Endodermal cell (in vitro differentiated cells): ENCODE data around the gene PHC2. TPM values are rescaled to one million over a fixed set of nuclear protein-coding genes. Genes with fewer than 3 reads are reported as not detected.

Source experiments
- DNase-seq: peaks from one replicate; pipeline ENCODE4 v3.0.0-alpha.2; 2017
- H3K27ac ChIP-seq: 2 replicates; pipeline ENCODE4 v1.5.1; 2013; ENCODE audit warnings: mild to moderate bottlenecking, low read depth, low read length, moderate library complexity
- H3K27me3 ChIP-seq: 2 replicates; pipeline ENCODE4 v1.6.1; 2013; ENCODE audit warnings: mild to moderate bottlenecking, low read length, moderate library complexity; ENCODE audit not compliant: insufficient read depth, control insufficient read depth, poor library complexity, severe bottlenecking
- H3K36me3 ChIP-seq: 2 replicates; pipeline ENCODE4 v1.7.0; 2013; ENCODE audit warnings: mild to moderate bottlenecking, low read length, moderate library complexity; ENCODE audit not compliant: control insufficient read depth, insufficient read depth
- H3K4me1 ChIP-seq: one replicate; pipeline ENCODE4 v1.7.0; 2013; ENCODE audit warnings: low read length; ENCODE audit not compliant: control insufficient read depth, insufficient read depth
- H3K4me3 ChIP-seq: 2 replicates; pipeline ENCODE4 v1.5.1; 2013; ENCODE audit warnings: mild to moderate bottlenecking, low read length, moderate library complexity
- H3K9ac ChIP-seq: 2 replicates; pipeline ENCODE4 v1.6.1; 2013; ENCODE audit warnings: mild to moderate bottlenecking, low read length, moderate library complexity; ENCODE audit not compliant: poor library complexity, severe bottlenecking; ENCODE audit errors: extremely low read depth
- H3K9me3 ChIP-seq: 2 replicates; pipeline ENCODE4 v1.6.1; 2013; ENCODE audit warnings: mild to moderate bottlenecking, low read length, moderate library complexity; ENCODE audit not compliant: control insufficient read depth
- H3K27ac Mint-ChIP-seq: 2 replicates; pipeline ENCODE4 v1.8.0; 2020; ENCODE audit warnings: mixed read lengths
- H3K27me3 Mint-ChIP-seq: 2 replicates; pipeline ENCODE4 v1.8.0; 2021; ENCODE audit warnings: mild to moderate bottlenecking, mixed read lengths; ENCODE audit not compliant: insufficient read depth
- H3K36me3 Mint-ChIP-seq: 2 replicates; pipeline ENCODE4 v1.8.0; 2020; ENCODE audit warnings: low read depth, mixed read lengths
- H3K4me1 Mint-ChIP-seq: 2 replicates; pipeline ENCODE4 v1.8.0; 2020; ENCODE audit warnings: mixed read lengths
- H3K4me3 Mint-ChIP-seq: 2 replicates; pipeline ENCODE4 v1.8.0; 2020; ENCODE audit warnings: mild to moderate bottlenecking, moderate library complexity, mixed read lengths
- H3K9me3 Mint-ChIP-seq: 2 replicates; pipeline ENCODE4 v1.8.0; 2020; ENCODE audit warnings: mild to moderate bottlenecking, mixed read lengths
- WGBS, 2 experiments: methylation state at CpG; one replicate each; pipeline versions ENCODE4 v1.1.5 to v1.1.7; 2013; ENCODE audit warnings: missing lambda C conversion rate in 2 of 2, mixed read lengths in 1 of 2; ENCODE audit not compliant: insufficient coverage in 1 of 2, insufficient read length in 1 of 2; 5-methylcytosine and 5-hydroxymethylcytosine counted together
- total RNA-seq, 2 donors: library from RNA; stranded (reverse); fragmentation: NEBNext Ultra II Directional in 1 of 2; extraction: Animal tissue kit (Norgen Biotek cat#: 25700) in 1 of 2; gene quantifications; 2 replicates in 1 of 2; 3 replicates in 1 of 2; pipeline ENCODE4 v1.2.1, GENCODE V29; 2021
- TF ChIP-seq, protein P1 (sequence below): fragments of 200-600 bp; sonication (generic); conservative IDR thresholded peaks from 2 replicates; pipeline ENCODE4 v1.5.0; 2021; ENCODE audit warnings: antibody characterized with exemption, mild to moderate bottlenecking

PHC2 gene
- total RNA-seq, 2 donors from 2014 or later: 32.1 to 43.9 TPM

DNA sequence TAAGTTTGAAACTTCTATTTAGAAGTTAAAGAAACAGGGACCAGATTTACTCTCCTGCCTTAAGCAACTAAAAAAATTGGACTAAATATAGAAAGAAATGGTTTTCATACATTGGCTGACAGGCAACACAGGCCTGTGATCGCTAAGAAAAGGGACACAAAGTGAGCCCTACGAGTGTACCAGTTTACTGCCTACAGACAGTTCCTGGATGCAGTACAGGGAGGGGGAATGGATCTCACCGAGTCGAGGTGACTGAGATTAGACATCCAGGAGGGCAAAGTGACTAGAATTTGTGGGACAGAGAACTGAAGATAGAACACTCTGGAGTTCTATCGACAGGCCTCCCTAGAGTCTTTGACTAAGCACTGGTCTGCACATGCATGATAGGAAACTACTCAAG lies 16.0 kb downstream of the PHC2 start:
- no peaks in the 10 kb centered on the region for H3K27me3 Mint-ChIP-seq
- no peaks in the 10 kb centered on the region for H3K4me1 Mint-ChIP-seq
- Histone ChIP-seq H3K4me1 (no peaks in the 10 kb centered on the region), H3K36me3 (no peaks in the 10 kb centered on the region), H3K9ac (no peak overlapping the region), H3K9me3 (peaks cover 19% of the 10 kb centered on the region), H3K4me3 (no peak overlapping the region), H3K27ac (no peak overlapping the region), H3K27me3 (no peaks in the 10 kb centered on the region)
- H3K9me3 Mint-ChIP-seq: peaks cover 30% of the 10 kb centered on the region
- H3K36me3 Mint-ChIP-seq: peaks cover 5% of the 10 kb centered on the region
- H3K27ac Mint-ChIP-seq: no peak overlapping the region
- no peak overlapping the region for H3K4me3 Mint-ChIP-seq
- TF ChIP-seq, protein P1, sequence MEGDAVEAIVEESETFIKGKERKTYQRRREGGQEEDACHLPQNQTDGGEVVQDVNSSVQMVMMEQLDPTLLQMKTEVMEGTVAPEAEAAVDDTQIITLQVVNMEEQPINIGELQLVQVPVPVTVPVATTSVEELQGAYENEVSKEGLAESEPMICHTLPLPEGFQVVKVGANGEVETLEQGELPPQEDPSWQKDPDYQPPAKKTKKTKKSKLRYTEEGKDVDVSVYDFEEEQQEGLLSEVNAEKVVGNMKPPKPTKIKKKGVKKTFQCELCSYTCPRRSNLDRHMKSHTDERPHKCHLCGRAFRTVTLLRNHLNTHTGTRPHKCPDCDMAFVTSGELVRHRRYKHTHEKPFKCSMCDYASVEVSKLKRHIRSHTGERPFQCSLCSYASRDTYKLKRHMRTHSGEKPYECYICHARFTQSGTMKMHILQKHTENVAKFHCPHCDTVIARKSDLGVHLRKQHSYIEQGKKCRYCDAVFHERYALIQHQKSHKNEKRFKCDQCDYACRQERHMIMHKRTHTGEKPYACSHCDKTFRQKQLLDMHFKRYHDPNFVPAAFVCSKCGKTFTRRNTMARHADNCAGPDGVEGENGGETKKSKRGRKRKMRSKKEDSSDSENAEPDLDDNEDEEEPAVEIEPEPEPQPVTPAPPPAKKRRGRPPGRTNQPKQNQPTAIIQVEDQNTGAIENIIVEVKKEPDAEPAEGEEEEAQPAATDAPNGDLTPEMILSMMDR: no peak
- 92 to 97% methylated on average over 5 of the region's 5 CpGs for WGBS, 2 experiments
- no peak for DNase-seq

DNA sequence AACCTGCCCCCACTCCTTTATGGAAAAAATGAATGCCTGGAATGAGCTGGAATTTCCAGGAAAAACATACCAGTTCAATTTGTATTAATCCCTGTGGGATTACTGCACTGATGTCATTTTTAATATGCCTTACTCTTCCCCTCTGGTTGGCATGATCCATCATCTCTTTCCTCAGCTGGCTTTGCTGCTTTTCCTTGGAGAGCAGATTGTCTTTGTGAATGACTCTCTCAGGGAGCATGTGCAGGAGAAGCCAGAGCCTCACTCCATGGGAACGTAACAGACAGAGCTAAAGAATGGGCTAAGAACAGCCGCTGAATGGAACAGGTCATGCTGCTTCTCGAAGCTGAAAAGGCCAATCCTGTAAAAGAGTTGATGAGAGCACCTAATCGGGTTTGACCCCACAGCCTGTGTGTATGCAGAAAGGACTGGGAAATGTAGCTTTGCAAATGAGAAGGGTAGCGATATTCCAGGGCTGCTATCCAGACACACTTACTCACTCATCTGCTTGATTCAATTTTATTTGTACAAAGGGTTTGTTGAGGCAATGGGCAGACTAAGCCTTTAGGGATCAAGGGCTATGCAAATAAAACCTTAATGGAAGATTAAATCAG lies 20.7 kb downstream of the PHC2 start:
- DNase-seq: no peak
- Histone ChIP-seq H3K9ac (no peak overlapping the region), H3K36me3 (no peaks in the 10 kb centered on the region), H3K27me3 (no peaks in the 10 kb centered on the region), H3K27ac (peak overlapping the region; percentile 92), H3K9me3 (peaks cover 4% of the 10 kb centered on the region), H3K4me1 (no peaks in the 10 kb centered on the region), H3K4me3 (no peak overlapping the region)
- peaks cover 8% of the 10 kb centered on the region for H3K9me3 Mint-ChIP-seq
- no peak overlapping the region for H3K27ac Mint-ChIP-seq
- TF ChIP-seq, protein P1: no peak
- no peak overlapping the region for H3K4me3 Mint-ChIP-seq
- H3K4me1 Mint-ChIP-seq: no peaks in the 10 kb centered on the region
- 43 to 79% methylated on average over 1 to 5 of the region's 5 CpGs for WGBS, 2 experiments
- peaks cover 3% of the 10 kb centered on the region for H3K27me3 Mint-ChIP-seq
- no peaks in the 10 kb centered on the region for H3K36me3 Mint-ChIP-seq

DNA sequence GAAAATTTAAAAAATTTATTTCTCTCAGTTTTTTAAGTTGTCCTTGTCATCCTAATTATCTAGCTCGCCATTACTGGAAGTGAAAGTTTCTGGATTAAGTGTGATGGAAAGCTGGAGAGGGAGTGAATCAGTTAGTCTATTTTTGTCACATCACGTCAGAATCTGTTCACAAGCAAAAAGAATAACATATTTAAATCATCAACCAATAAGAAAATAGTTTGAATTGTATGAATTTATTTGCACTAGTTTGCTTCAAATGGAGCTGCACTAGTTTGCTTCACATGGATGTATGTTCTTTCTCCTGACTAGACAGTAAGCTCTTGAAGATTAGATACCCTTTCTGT lies 22.8 kb downstream of the PHC2 start:
- no peaks in the 10 kb centered on the region for H3K4me1 ChIP-seq
- TF ChIP-seq, protein P1: no peak
- H3K4me3 ChIP-seq: no peak overlapping the region
- Mint-ChIP-seq H3K4me3 (no peak overlapping the region), H3K9me3 (peaks cover 1% of the 10 kb centered on the region), H3K36me3 (no peaks in the 10 kb centered on the region), H3K4me1 (no peaks in the 10 kb centered on the region), H3K27me3 (peaks cover 3% of the 10 kb centered on the region), H3K27ac (no peak overlapping the region)
- no peak overlapping the region for H3K27ac ChIP-seq
- no peak overlapping the region for H3K9ac ChIP-seq
- H3K27me3 ChIP-seq: no peaks in the 10 kb centered on the region
- no peaks in the 10 kb centered on the region for H3K9me3 ChIP-seq
- no peaks in the 10 kb centered on the region for H3K36me3 ChIP-seq
- WGBS, 2 experiments: 92% methylated on average over 1 of the region's 2 CpGs; no CpG with 5 or more reads in 1 of the 2 experiments
- DNase-seq: no peak
